NCI-H460 (cell line): Measurements from ENCODE around the gene CAPRIN2. TPM values are rescaled to one million over a fixed set of nuclear protein-coding genes. Genes with fewer than 3 reads are reported as not detected.
A peak's percentile ranks its signal among the peaks of the same experiment; 100 is the strongest.

Experiments
- DNase-seq: peaks from one replicate; pipeline ENCODE4 v3.0.0-alpha.2; 2016; ENCODE audit warnings: low read depth; ENCODE audit errors: extremely low read depth
- polyA plus RNA-seq: library from polyadenylated mRNA; depleted of rRNA; stranded (reverse); fragments of >200 nt; gene quantifications from 2 replicates; pipeline ENCODE4 v1.2.3, GENCODE V29; 2014; cell fraction: nucleus; rRNA removed
- total RNA-seq: library from RNA; depleted of rRNA; stranded (reverse); fragments of >200 nt; shearing (Covaris generic); gene quantifications from 2 replicates; pipeline ENCODE4 v1.2.3, GENCODE V29; 2014; rRNA removed

The CAPRIN2 gene
- total RNA-seq = 11.4 and 14.9 TPM in 2 replicates
- polyA plus RNA-seq = 48.0 and 64.9 TPM in 2 replicates

- peak; percentile 92 for DNase-seq
Observed at GRCh38 chr12:30754750-30755394, at the start of gene CAPRIN2. Gene CAPRIN2, minus strand, starts transcription at chr12:30754951. Its CDS starts 1,431 bp downstream, at chr12:30753520.

- no peak for DNase-seq
Observed at GRCh38 chr12:30797689-30798088, 42.9 kb upstream of the CAPRIN2 start.

- DNase-seq = no peak
Observed at GRCh38 chr12:30796891-30797371, 42.2 kb upstream of the CAPRIN2 start.

- no peak for DNase-seq
Observed at GRCh38 chr12:30796313-30796780, 41.6 kb upstream of the CAPRIN2 start.

- DNase-seq = peak; percentile 48
Observed at GRCh38 chr12:30795410-30796312, 40.9 kb upstream of the CAPRIN2 start.

GRCh38 chr12:30794591-30795409, 40.0 kb upstream of the CAPRIN2 start:
- peak; percentile 77 for DNase-seq

- DNase-seq = no peak
Observed at GRCh38 chr12:30794020-30794419, 39.3 kb upstream of the CAPRIN2 start.

GRCh38 chr12:30792648-30793499, 38.1 kb upstream of the CAPRIN2 start:
- peak; percentile 56 for DNase-seq

- DNase-seq = no peak
Observed at GRCh38 chr12:30792085-30792484, 37.3 kb upstream of the CAPRIN2 start.

GRCh38 chr12:30788754-30789153, 34.0 kb upstream of the CAPRIN2 start:
- DNase-seq = no peak

- DNase-seq = no peak
Observed at GRCh38 chr12:30785630-30786029, 30.9 kb upstream of the CAPRIN2 start.

- DNase-seq = no peak
Observed at GRCh38 chr12:30784508-30784907, 29.8 kb upstream of the CAPRIN2 start.

GRCh38 chr12:30783946-30784345, 29.2 kb upstream of the CAPRIN2 start:
- DNase-seq = no peak

- DNase-seq = no peak
Observed at GRCh38 chr12:30782316-30783173, 27.8 kb upstream of the CAPRIN2 start.

- no peak for DNase-seq
Observed at GRCh38 chr12:30779578-30779977, 24.8 kb upstream of the CAPRIN2 start.

- no peak for DNase-seq
Observed at GRCh38 chr12:30779178-30779577, 24.4 kb upstream of the CAPRIN2 start.

- no peak for DNase-seq
Observed at GRCh38 chr12:30774599-30774998, 19.8 kb upstream of the CAPRIN2 start.

GRCh38 chr12:30769802-30770201, 15.1 kb upstream of the CAPRIN2 start:
- no peak for DNase-seq

- no peak for DNase-seq
Observed at GRCh38 chr12:30764251-30764650, 9.5 kb upstream of the CAPRIN2 start.
